Measurements from ENCODE around the gene CPN2.

CPN2 gene

DNA sequence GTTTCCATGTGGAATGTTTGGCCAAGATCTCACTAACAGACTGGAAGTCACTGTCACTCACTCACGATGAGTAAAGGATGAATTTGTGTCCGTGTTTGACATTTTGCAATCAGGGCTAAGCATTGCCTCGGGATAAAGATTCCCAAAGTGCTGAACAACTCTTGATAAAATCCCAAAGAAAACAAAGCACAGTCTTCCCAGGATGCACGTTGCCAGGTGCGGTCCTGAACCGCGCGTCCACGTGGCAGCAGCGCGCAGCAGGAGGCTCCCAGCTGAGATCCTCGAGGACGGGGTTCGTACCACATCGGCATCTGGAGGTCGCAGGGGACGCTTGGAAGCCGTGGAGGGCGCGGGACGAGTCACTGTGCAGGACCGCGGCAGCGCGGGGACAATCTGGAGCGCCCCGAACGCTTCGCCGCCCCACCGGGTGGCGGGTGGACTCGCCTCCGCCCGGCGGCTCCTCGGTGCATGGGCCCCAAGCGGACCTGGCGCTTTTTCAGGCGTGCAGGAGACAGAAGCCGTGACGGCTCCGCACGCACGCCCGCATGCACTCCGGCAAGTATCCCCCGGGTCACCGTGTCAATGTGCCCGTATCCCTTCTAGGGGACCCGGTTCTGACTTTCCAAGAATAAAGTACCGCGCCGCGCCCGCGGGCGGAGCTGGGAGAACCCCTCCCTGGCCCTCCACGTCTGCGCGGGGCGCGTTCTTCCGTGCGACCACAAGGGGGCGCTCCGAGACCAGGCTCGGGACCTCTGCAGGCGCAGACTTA is 17.7 kb downstream of the CPN2 start:
- ChIA-PET POLR2A (no interaction called here), CTCF (interaction anchor here (0.6 to 1.1 kb wide), 7 partner anchors 17 to 613 kb away, joined by 3 to 6 read pairs (median 3); no protein-coding TSS in a partner anchor)
- peak; percentile 86 for TF ChIP-seq L3MBTL2 (conservative IDR thresholded peaks at IDR 0.05)
- TF ChIP-seq HDGF (IDR thresholded peaks at IDR 0.05; ENCODE audit: borderline replicate concordance) = no peak
- DNase-seq (ENCODE audit: extremely low spot score) = peak; percentile 76

DNA sequence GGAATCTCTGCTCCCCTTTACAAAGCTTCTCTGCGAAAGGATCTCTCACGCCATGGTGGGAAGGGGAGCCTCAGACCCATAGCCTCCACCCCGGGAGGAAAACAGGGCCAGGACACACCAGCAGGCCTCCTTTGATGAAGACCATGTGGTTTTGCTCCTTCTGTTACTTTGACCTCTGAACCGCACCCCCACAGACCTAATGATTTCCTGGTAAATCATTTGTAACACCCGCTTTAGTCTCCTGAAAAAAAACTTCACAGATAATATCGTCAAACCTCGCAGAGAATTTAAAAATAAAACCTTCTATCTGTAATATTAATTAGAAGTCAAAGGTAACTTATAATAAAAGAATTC is 18.3 kb downstream of the CPN2 start:
- no peak for TF ChIP-seq L3MBTL2 (conservative IDR thresholded peaks at IDR 0.05)
- TF ChIP-seq HDGF (IDR thresholded peaks at IDR 0.05; ENCODE audit: borderline replicate concordance) = no peak
- no peak for TF ChIP-seq FOXM1 (IDR thresholded peaks at IDR 0.05; ENCODE audit: borderline replicate concordance)
- no peak for TF ChIP-seq SUZ12 (IDR thresholded peaks at IDR 0.05)
- no peak for TF ChIP-seq BHLHE40 (IDR thresholded peaks at IDR 0.05; ENCODE audit: borderline replicate concordance)
- TF ChIP-seq ARNT (IDR thresholded peaks at IDR 0.05) = no peak
- no peak for TF ChIP-seq FOXA1 (IDR thresholded peaks at IDR 0.05)
- TF ChIP-seq SP1 (IDR thresholded peaks at IDR 0.05) = no peak
- no peak for TF ChIP-seq ELF4 (IDR thresholded peaks at IDR 0.05)
- TF ChIP-seq CTBP1 (IDR thresholded peaks at IDR 0.05; ENCODE audit: borderline replicate concordance) = no peak
- no peak for TF ChIP-seq NFRKB (IDR thresholded peaks at IDR 0.05)
- TF ChIP-seq PKNOX1 (IDR thresholded peaks at IDR 0.05) = no peak
- TF ChIP-seq TARDBP (IDR thresholded peaks at IDR 0.05) = no peak
- no peak for TF ChIP-seq FOXK2 (IDR thresholded peaks at IDR 0.05)
- no peak for TF ChIP-seq LEF1 (IDR thresholded peaks at IDR 0.05; ENCODE audit: borderline replicate concordance)
- CTCF ChIA-PET = interaction anchor here (0.6 kb wide), 2 partner anchors 433 to 613 kb away, joined by 3 to 6 read pairs; no protein-coding TSS in a partner anchor
- no peak for DNase-seq (ENCODE audit: extremely low spot score)
- POLR2A ChIA-PET = no interaction called here

DNA sequence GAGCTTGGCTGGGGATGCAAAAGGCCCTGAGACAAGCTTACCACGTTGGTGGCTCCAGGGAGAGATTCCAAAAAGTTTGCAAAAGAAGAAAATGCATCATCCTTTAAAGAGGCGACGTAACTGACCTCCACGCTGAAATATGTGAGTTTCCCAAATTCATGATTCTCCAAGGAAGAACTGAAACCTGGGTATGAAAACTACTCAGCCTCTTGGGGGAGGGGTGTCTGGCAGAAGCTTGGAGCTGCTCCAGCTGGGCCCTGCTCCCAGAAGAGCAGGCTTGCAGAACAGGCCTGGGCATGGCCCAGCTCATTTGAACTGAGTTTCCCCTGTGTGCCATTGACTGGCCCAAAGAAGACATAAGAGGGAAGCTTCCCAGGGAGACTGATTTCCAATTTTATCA is 20.5 kb downstream of the CPN2 start:
- TF ChIP-seq ARNT (IDR thresholded peaks at IDR 0.05) (no peak), SUZ12 (IDR thresholded peaks at IDR 0.05) (no peak), FOXM1 (IDR thresholded peaks at IDR 0.05; ENCODE audit: borderline replicate concordance) (no peak), ZNF384 (IDR thresholded peaks at IDR 0.05) (no peak), HDGF (IDR thresholded peaks at IDR 0.05; ENCODE audit: borderline replicate concordance) (no peak), BHLHE40 (IDR thresholded peaks at IDR 0.05; ENCODE audit: borderline replicate concordance) (no peak), FOXA1 (IDR thresholded peaks at IDR 0.05) (no peak), L3MBTL2 (conservative IDR thresholded peaks at IDR 0.05) (no peak), NFRKB (IDR thresholded peaks at IDR 0.05) (no peak), ELF4 (IDR thresholded peaks at IDR 0.05) (no peak), FOXK2 (IDR thresholded peaks at IDR 0.05) (no peak), SP1 (IDR thresholded peaks at IDR 0.05) (no peak), LEF1 (IDR thresholded peaks at IDR 0.05; ENCODE audit: borderline replicate concordance) (no peak), CTBP1 (IDR thresholded peaks at IDR 0.05; ENCODE audit: borderline replicate concordance) (no peak), TARDBP (IDR thresholded peaks at IDR 0.05) (no peak), PKNOX1 (IDR thresholded peaks at IDR 0.05) (no peak)
- POLR2A ChIA-PET = no interaction called here
- CTCF ChIA-PET = interaction anchor here (0.6 kb wide), 1 partner anchor 1219 kb away, joined by 3 read pairs; no protein-coding TSS in a partner anchor
- no peak for DNase-seq (ENCODE audit: extremely low spot score)

DNA sequence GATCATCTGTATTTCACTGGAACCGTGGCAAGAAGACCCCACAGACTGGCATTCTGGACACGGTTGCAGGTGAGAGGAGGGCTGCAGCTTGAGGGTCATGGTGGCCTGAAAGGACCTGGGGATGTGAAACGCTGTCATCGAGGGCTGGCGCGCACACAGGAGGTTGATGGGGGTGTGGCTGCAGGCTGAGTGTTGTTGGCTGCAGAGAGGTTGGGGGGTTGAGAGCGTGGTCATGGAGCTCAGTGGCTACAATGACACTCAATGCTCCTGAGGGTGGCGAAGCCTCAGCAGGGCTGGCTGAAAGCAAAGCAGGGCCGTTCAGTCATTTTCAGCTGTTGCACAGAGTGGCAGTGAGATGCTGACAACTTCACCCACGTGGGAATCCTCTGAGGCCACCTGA is 21.0 kb downstream of the CPN2 start:
- DNase-seq (ENCODE audit: extremely low spot score) = no peak
- ChIA-PET POLR2A (no interaction called here), CTCF (interaction anchor here (0.6 to 1.0 kb wide), 3 partner anchors 12 to 1219 kb away, joined by 3 to 4 read pairs (median 3); no protein-coding TSS in a partner anchor)
- TF ChIP-seq ZNF384 (IDR thresholded peaks at IDR 0.05) = no peak
- no peak for TF ChIP-seq TARDBP (IDR thresholded peaks at IDR 0.05)
- no peak for TF ChIP-seq HDGF (IDR thresholded peaks at IDR 0.05; ENCODE audit: borderline replicate concordance)
- TF ChIP-seq PKNOX1 (IDR thresholded peaks at IDR 0.05) = no peak
- no peak for TF ChIP-seq ARNT (IDR thresholded peaks at IDR 0.05)
- TF ChIP-seq CTBP1 (IDR thresholded peaks at IDR 0.05; ENCODE audit: borderline replicate concordance) = no peak
- no peak for TF ChIP-seq LEF1 (IDR thresholded peaks at IDR 0.05; ENCODE audit: borderline replicate concordance)
- no peak for TF ChIP-seq FOXK2 (IDR thresholded peaks at IDR 0.05)
- TF ChIP-seq NFRKB (IDR thresholded peaks at IDR 0.05) = no peak
- no peak for TF ChIP-seq L3MBTL2 (conservative IDR thresholded peaks at IDR 0.05)
- TF ChIP-seq ELF4 (IDR thresholded peaks at IDR 0.05) = no peak
- no peak for TF ChIP-seq SUZ12 (IDR thresholded peaks at IDR 0.05)
- no peak for TF ChIP-seq BHLHE40 (IDR thresholded peaks at IDR 0.05; ENCODE audit: borderline replicate concordance)
- no peak for TF ChIP-seq SP1 (IDR thresholded peaks at IDR 0.05)
- no peak for TF ChIP-seq FOXA1 (IDR thresholded peaks at IDR 0.05)

DNA sequence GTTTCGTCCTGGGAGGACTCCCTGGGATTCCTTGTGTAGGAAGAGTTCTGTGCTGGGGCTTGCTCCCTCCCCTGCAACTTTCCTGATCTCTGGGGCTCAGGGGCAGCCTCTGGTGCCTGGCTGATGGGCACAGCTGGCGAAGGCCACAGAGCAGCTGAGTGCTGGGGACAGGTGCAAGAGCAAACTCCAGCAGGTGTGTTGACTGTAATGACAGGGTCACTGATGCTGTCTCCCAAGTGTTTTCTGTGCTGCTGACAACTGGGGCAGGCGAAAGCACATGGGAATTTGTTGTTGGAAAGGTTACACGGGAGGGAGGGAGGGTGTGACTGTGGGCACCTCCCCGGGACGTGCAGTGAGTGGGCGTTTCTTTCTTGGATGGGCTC is 21.6 kb downstream of the CPN2 start:
- ChIA-PET CTCF (interaction anchor here (0.5 to 1.0 kb wide), 3 partner anchors 13 to 14 kb away, joined by 3 to 4 read pairs (median 3); no protein-coding TSS in a partner anchor), POLR2A (no interaction called here)
- TF ChIP-seq FOXA1 (IDR thresholded peaks at IDR 0.05) (no peak), CTBP1 (IDR thresholded peaks at IDR 0.05; ENCODE audit: borderline replicate concordance) (no peak)

DNA sequence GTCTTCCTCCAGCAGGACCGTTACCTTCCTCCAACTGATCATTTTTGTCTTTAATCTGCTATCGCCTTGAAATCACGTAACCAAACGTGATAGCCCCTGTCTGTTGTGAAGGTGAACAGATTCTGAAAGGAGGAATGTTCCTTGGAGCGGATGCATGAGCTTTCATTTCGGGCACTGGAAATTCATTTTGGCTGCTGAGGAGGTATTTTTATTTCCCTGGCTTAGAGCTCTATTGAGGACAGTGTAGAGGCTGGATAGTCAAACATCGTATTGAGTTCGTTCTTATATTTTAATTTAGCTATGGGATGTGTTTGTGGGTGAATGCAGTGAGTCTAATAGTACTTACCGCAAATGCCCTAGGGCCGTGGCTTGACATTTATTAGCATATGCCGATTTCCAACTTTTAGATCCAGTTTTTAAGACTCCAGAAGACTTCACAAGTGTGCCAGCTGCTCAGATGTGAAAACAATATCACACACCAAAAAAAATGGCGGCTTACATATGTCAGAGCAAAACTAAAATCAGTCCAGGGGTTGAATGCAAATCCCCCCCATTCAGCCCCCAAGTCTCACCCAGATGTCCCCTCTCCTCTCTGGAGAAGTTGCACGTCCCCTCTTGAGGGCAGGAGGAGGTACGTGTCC is 22.1 kb downstream of the CPN2 start:
- no peak for TF ChIP-seq ARNT (IDR thresholded peaks at IDR 0.05)
- TF ChIP-seq HDGF (IDR thresholded peaks at IDR 0.05; ENCODE audit: borderline replicate concordance) = no peak
- no peak for TF ChIP-seq TARDBP (IDR thresholded peaks at IDR 0.05)
- no peak for TF ChIP-seq FOXM1 (IDR thresholded peaks at IDR 0.05; ENCODE audit: borderline replicate concordance)
- no peak for TF ChIP-seq CTBP1 (IDR thresholded peaks at IDR 0.05; ENCODE audit: borderline replicate concordance)
- no peak for TF ChIP-seq SP1 (IDR thresholded peaks at IDR 0.05)
- no peak for TF ChIP-seq FOXK2 (IDR thresholded peaks at IDR 0.05)
- no peak for TF ChIP-seq BHLHE40 (IDR thresholded peaks at IDR 0.05; ENCODE audit: borderline replicate concordance)
- TF ChIP-seq PKNOX1 (IDR thresholded peaks at IDR 0.05) = no peak
- no peak for TF ChIP-seq ELF4 (IDR thresholded peaks at IDR 0.05)
- no peak for TF ChIP-seq L3MBTL2 (conservative IDR thresholded peaks at IDR 0.05)
- ChIA-PET POLR2A (interaction anchor here (1.0 to 1.1 kb wide), 2 partner anchors 187 to 190 kb away, joined by 3 to 4 read pairs; no protein-coding TSS in a partner anchor), CTCF (interaction anchor here (0.5 to 1.0 kb wide), 2 partner anchors 13 to 14 kb away, joined by 3 read pairs; no protein-coding TSS in a partner anchor)
- no peak for DNase-seq (ENCODE audit: extremely low spot score)

More for the DNA sequence above, 21.6 kb downstream of the CPN2 start:
- no peak for DNase-seq (ENCODE audit: extremely low spot score)

Data from HEK293T (cell line).